CD4-positive, CD25-positive, alpha-beta regulatory T cell (primary cell): ENCODE results near the gene ALOX12B. TPM values are rescaled to one million over a fixed set of nuclear protein-coding genes. Genes with fewer than 3 reads are reported as not detected.
"Not testable (repeated sequence)": the region's sequence is repeated elsewhere in the genome, so short reads cannot be mapped to it uniquely, and the experiment has no call there.

Experiments used
- ATAC-seq, 2 donors: fragments of 150-1000 bp; cut with Tn5 transposase; one replicate each; pipeline ENCODE4 v1.10.0; 2021; ENCODE audit warnings: low read depth in 2 of 2, moderate number of reproducible peaks in 2 of 2, moderate library complexity in 1 of 2
- DNase-seq, 3 donors: peaks; one replicate each; pipeline versions ENCODE4 v3.0.0 to v3.0.0-alpha.2; 2012 to 2022; ENCODE audit warnings: mixed read lengths in 1 of 3
- H3K27ac ChIP-seq: one replicate; pipeline ENCODE4 v1.7.0; 2013; ENCODE audit warnings: mild to moderate bottlenecking, low read length; ENCODE audit not compliant: insufficient read depth, poor library complexity, severe bottlenecking
- H3K27me3 ChIP-seq: one replicate; pipeline ENCODE4 v1.7.0; 2013; ENCODE audit warnings: low read length; ENCODE audit not compliant: control insufficient read depth, insufficient read depth
- H3K36me3 ChIP-seq: one replicate; pipeline ENCODE4 v1.7.0; 2013; ENCODE audit warnings: mild to moderate bottlenecking, low read length, moderate library complexity; ENCODE audit not compliant: control insufficient read depth, insufficient read depth
- H3K4me1 ChIP-seq: 2 replicates; pipeline ENCODE4 v1.7.0; 2013; ENCODE audit warnings: mild to moderate bottlenecking, low read length; ENCODE audit not compliant: insufficient read depth, control insufficient read depth, poor library complexity, severe bottlenecking
- H3K4me3 ChIP-seq: one replicate; pipeline ENCODE4 v1.7.0; 2013; ENCODE audit warnings: low read depth, mild to moderate bottlenecking, low read length, moderate library complexity
- H3K9me3 ChIP-seq, 2 experiments: 1 replicate in 1 of 2; 2 replicates in 1 of 2; pipeline ENCODE4 v1.7.0; 2013; ENCODE audit warnings: low read length in 2 of 2, mild to moderate bottlenecking in 1 of 2, moderate library complexity in 1 of 2; ENCODE audit not compliant: control insufficient read depth in 2 of 2
- H3K27ac Mint-ChIP-seq, 3 donors: one replicate each; pipeline ENCODE4 v1.8.0; 2020 to 2022; ENCODE audit warnings: mild to moderate bottlenecking in 3 of 3, mixed read lengths in 3 of 3, moderate library complexity in 2 of 3
- H3K27me3 Mint-ChIP-seq: one replicate; pipeline ENCODE4 v1.8.0; 2022; ENCODE audit warnings: mild to moderate bottlenecking, mixed read lengths
- H3K36me3 Mint-ChIP-seq: one replicate; pipeline ENCODE4 v1.8.0; 2020; ENCODE audit warnings: mixed read lengths
- H3K4me1 Mint-ChIP-seq, 4 donors: one replicate each; pipeline ENCODE4 v1.8.0; 2020 to 2022; ENCODE audit warnings: mixed read lengths in 4 of 4, mild to moderate bottlenecking in 1 of 4
- H3K4me3 Mint-ChIP-seq, 4 donors: one replicate each; pipeline ENCODE4 v1.8.0; 2020 to 2022; ENCODE audit warnings: mild to moderate bottlenecking in 4 of 4, mixed read lengths in 4 of 4, moderate library complexity in 3 of 4
- H3K9me3 Mint-ChIP-seq, 7 donors: one replicate each; pipeline ENCODE4 v1.8.0; 2020 to 2022; ENCODE audit warnings: mixed read lengths in 7 of 7, mild to moderate bottlenecking in 3 of 7, moderate library complexity in 2 of 7
- polyA plus RNA-seq, 4 donors: library from polyadenylated mRNA; unstranded; fragments of 300-500 nt; fragmentation: Illumina TruSeq; gene quantifications; one replicate each; pipeline ENCODE4 v1.2.3, GENCODE V29; 2021
- total RNA-seq: library from RNA; stranded (reverse); gene quantifications from one replicate; pipeline ENCODE4 v1.2.3, GENCODE V29; 2022

Gene ALOX12B
- total and polyA plus RNA-seq, 5 donors from 2014 or later, result 0.53 to 0.68 (median 0.67) TPM; not detected in 2

- no peaks in the 10 kb centered on the region for H3K9me3 ChIP-seq
- H3K4me3 ChIP-seq, result peak overlapping the region; percentile 31
- peak overlapping the region; percentile 52 to 69 (median 66) for H3K27ac Mint-ChIP-seq
- H3K36me3 ChIP-seq, result no peaks in the 10 kb centered on the region
- ATAC-seq (peak; percentile 87 to 88), DNase-seq (peak; percentile 66 to 80 (median 79))
- peak overlapping the region; percentile 89 to 93 (median 91) for H3K4me3 Mint-ChIP-seq
- H3K27ac ChIP-seq, result peak overlapping the region; percentile 66
- peaks cover 5% of the 10 kb centered on the region for H3K27me3 ChIP-seq
- no peaks in the 10 kb centered on the region for H3K9me3 Mint-ChIP-seq
- peaks cover 33% of the 10 kb centered on the region for H3K27me3 Mint-ChIP-seq
- peaks cover 4% of the 10 kb centered on the region for H3K36me3 Mint-ChIP-seq
- peaks cover 4 to 22% (median 7%) of the 10 kb centered on the region in 4 donors for H3K4me1 Mint-ChIP-seq
- peaks cover 15% of the 10 kb centered on the region for H3K4me1 ChIP-seq
Observed at GRCh38 chr17:8079291-8080207, 8.0 kb downstream of the ALOX12B start.

- H3K4me1 ChIP-seq, result peaks cover 27% of the 10 kb centered on the region
- not testable (repeated sequence) for DNase-seq, H3K9me3 ChIP-seq, H3K36me3 ChIP-seq, H3K36me3 Mint-ChIP-seq, H3K9me3 Mint-ChIP-seq, ATAC-seq, H3K4me3 ChIP-seq, H3K27ac ChIP-seq, H3K27ac Mint-ChIP-seq
- Mint-ChIP-seq H3K4me3 (peak overlapping the region in 1 of 4 donors; percentile 69), H3K27me3 (peaks cover 49% of the 10 kb centered on the region), H3K4me1 (peaks cover 4 to 37% (median 12%) of the 10 kb centered on the region in 4 donors)
- H3K27me3 ChIP-seq, result peaks cover 14% of the 10 kb centered on the region
Observed at GRCh38 chr17:8077939-8078338, 9.6 kb downstream of the ALOX12B start.

- DNase-seq, result no peak
- peaks cover 58% of the 10 kb centered on the region for H3K27me3 Mint-ChIP-seq
- ATAC-seq, result no peak
- H3K4me1 Mint-ChIP-seq, result peaks cover 0 to 45% (median 14%) of the 10 kb centered on the region in 4 donors
- H3K4me3 Mint-ChIP-seq, result peak overlapping the region in 1 of 4 donors; percentile 35
- Histone ChIP-seq H3K4me1 (peaks cover 36% of the 10 kb centered on the region), H3K4me3 (no peak overlapping the region), H3K27ac (no peak overlapping the region), H3K27me3 (peaks cover 17% of the 10 kb centered on the region), H3K9me3 (no peaks in the 10 kb centered on the region), H3K36me3 (no peaks in the 10 kb centered on the region)
- H3K9me3 Mint-ChIP-seq, result peaks cover 0 to 2% (median 0%) of the 10 kb centered on the region in 7 donors
- H3K36me3 Mint-ChIP-seq, result no peaks in the 10 kb centered on the region
- no peak overlapping the region for H3K27ac Mint-ChIP-seq
Observed at GRCh38 chr17:8076502-8077266, 10.8 kb downstream of the ALOX12B start.

- Histone ChIP-seq H3K4me3 (no peak overlapping the region), H3K4me1 (peaks cover 36% of the 10 kb centered on the region), H3K27ac (no peak overlapping the region), H3K36me3 (no peaks in the 10 kb centered on the region), H3K9me3 (no peaks in the 10 kb centered on the region), H3K27me3 (peaks cover 19% of the 10 kb centered on the region)
- H3K27ac Mint-ChIP-seq, result no peak overlapping the region
- H3K4me1 Mint-ChIP-seq, result peaks cover 0 to 42% (median 14%) of the 10 kb centered on the region in 4 donors
- no peak for DNase-seq
- peaks cover 0 to 2% (median 0%) of the 10 kb centered on the region in 7 donors for H3K9me3 Mint-ChIP-seq
- H3K4me3 Mint-ChIP-seq, result no peak overlapping the region
- H3K27me3 Mint-ChIP-seq, result peaks cover 65% of the 10 kb centered on the region
- no peaks in the 10 kb centered on the region for H3K36me3 Mint-ChIP-seq
- no peak for ATAC-seq
Observed at GRCh38 chr17:8075574-8076342, 11.8 kb downstream of the ALOX12B start.

- Histone ChIP-seq H3K4me1 (peaks cover 33% of the 10 kb centered on the region), H3K27me3 (peaks cover 19% of the 10 kb centered on the region), H3K4me3 (no peak overlapping the region), H3K27ac (no peak overlapping the region), H3K9me3 (no peaks in the 10 kb centered on the region), H3K36me3 (no peaks in the 10 kb centered on the region)
- peaks cover 0 to 2% (median 0%) of the 10 kb centered on the region in 7 donors for H3K9me3 Mint-ChIP-seq
- DNase-seq, result no peak
- H3K27ac Mint-ChIP-seq, result no peak overlapping the region
- H3K4me3 Mint-ChIP-seq, result peak overlapping the region in 1 of 4 donors; percentile 56
- peaks cover 0 to 37% (median 14%) of the 10 kb centered on the region in 4 donors for H3K4me1 Mint-ChIP-seq
- no peaks in the 10 kb centered on the region for H3K36me3 Mint-ChIP-seq
- peaks cover 66% of the 10 kb centered on the region for H3K27me3 Mint-ChIP-seq
- no peak for ATAC-seq
Observed at GRCh38 chr17:8075081-8075480, 12.4 kb downstream of the ALOX12B start.

GRCh38 chr17:8074554-8074953 lies 13.0 kb downstream of the ALOX12B start:
- no peak for ATAC-seq
- Histone ChIP-seq H3K4me3 (no peak overlapping the region), H3K4me1 (peaks cover 28% of the 10 kb centered on the region), H3K36me3 (no peaks in the 10 kb centered on the region), H3K27ac (no peak overlapping the region), H3K27me3 (peaks cover 19% of the 10 kb centered on the region), H3K9me3 (no peaks in the 10 kb centered on the region)
- H3K27ac Mint-ChIP-seq, result no peak overlapping the region
- peaks cover 62% of the 10 kb centered on the region for H3K27me3 Mint-ChIP-seq
- no peak for DNase-seq
- H3K4me3 Mint-ChIP-seq, result peak overlapping the region in 3 of 4 donors; percentile 48 to 64 (median 56)
- peaks cover 0 to 32% (median 14%) of the 10 kb centered on the region in 4 donors for H3K4me1 Mint-ChIP-seq
- peaks cover 0 to 2% (median 0%) of the 10 kb centered on the region in 7 donors for H3K9me3 Mint-ChIP-seq
- no peaks in the 10 kb centered on the region for H3K36me3 Mint-ChIP-seq
